Fibroblast of mammary gland (primary cell): Measurements from ENCODE around the gene RGS17.
A peak's percentile ranks its signal among the peaks of the same experiment; 100 is the strongest.

Experiments used
- DNase-seq: peaks from one replicate; pipeline ENCODE4 v3.0.0-alpha.2; 2010; ENCODE audit warnings: low read depth
- H3K4me3 ChIP-seq: 2 replicates; pipeline ENCODE4 v1.5.1; 2011; ENCODE audit warnings: low read depth, mild to moderate bottlenecking, low read length, moderate library complexity; ENCODE audit not compliant: control insufficient read depth
- CTCF ChIP-seq: conservative IDR thresholded peaks from 2 replicates; pipeline ENCODE4 v1.5.1; 2011; ENCODE audit warnings: low read depth, low read length, inconsistent platforms; ENCODE audit not compliant: control insufficient read depth, insufficient read depth

RGS17 gene

DNA sequence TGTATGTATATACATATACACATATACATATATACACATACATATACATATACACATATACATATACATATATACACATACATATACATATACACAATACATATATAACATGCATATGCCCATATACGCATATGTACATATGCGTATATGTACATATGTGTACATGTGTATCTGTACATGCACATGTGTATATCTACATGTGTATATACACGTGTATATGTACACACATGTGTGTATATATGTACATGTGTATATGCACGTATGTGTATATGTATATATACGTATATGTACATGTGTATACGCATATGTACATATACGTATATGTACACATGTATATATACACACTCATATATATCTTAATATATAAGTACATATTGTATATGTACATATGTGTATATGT is 60.3 kb downstream of the RGS17 start:
- TF ChIP-seq CTCF, result no peak
- H3K4me3 ChIP-seq, result no peak overlapping the region
- DNase-seq, result no peak

DNA sequence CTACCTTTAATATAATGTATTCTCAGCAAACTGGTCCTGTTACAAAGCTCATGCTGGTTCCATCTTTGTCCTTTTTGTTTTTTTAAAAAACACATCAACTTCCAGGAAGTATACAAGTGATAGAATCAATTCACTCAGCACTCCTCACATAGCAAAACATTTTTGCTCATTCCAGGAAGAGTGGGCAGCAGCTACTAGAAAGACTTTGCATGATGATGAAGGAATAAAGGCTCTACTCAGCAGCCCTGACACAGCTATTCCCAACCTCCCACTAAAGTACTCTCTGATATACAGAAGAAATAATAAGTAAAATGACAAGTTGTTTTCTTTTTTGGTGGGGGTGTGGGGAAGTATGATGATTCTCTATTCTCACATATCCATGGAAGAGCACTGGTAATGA is 61.2 kb downstream of the RGS17 start:
- no peak for TF ChIP-seq CTCF

GRCh38 chr6:153065222-153065621 is 65.9 kb downstream of the RGS17 start:
- TF ChIP-seq CTCF, result no peak

More for the DNA sequence above, 61.2 kb downstream of the RGS17 start:
- DNase-seq, result no peak
- no peak overlapping the region for H3K4me3 ChIP-seq

DNA sequence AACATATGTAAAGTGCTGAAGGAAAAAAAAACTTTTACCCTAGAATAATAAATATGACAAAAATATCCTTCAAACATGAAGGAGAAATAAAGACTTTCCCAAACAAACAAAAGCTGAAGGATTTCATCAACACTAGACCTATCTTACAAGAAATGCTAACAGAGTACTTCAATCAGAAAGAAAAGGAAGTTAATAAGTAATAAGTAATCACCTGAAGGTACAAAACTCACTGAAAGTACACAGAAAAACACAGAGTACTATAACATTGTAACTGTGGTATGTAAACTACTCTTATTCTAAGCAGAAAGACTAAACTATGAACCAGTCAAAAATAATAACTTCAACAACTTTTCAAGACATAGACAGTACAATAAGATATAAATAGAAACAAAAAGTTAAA is 67.1 kb downstream of the RGS17 start:
- no peak for TF ChIP-seq CTCF
- no peak for DNase-seq
- H3K4me3 ChIP-seq, result no peak overlapping the region

More at GRCh38 chr6:153065222-153065621, 65.9 kb downstream of the RGS17 start:
- no peak overlapping the region for H3K4me3 ChIP-seq
- no peak for DNase-seq

GRCh38 chr6:153062516-153062915 is 68.6 kb downstream of the RGS17 start:
- DNase-seq, result no peak
- no peak for TF ChIP-seq CTCF
- H3K4me3 ChIP-seq, result no peak overlapping the region

DNA sequence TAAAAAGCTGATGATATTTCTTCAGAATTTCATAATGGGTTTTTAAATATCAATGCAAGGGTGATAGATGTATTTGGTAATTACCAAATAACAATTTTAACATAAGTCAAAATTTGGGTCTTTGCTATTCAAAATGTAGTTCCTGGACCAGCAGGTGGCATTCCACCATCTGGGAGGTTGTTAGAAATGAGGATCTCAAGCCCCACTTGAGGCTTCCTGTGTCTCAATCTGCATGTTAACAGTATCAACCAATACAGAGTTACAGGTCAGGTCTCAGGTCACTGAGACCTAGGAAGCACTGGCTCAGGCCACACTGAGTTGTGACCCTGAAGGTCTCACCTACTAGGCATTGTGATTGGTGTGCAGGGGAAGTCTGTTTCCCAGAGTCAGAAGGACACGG is 71.3 kb downstream of the RGS17 start:
- no peak for DNase-seq

More for the DNA sequence above, 71.3 kb downstream of the RGS17 start:
- no peak overlapping the region for H3K4me3 ChIP-seq
- TF ChIP-seq CTCF, result peak; percentile 11
